NCI-H1694 (cell line): ENCODE results near the gene FLT3.
"Not testable (repeated sequence)": the region's sequence is repeated elsewhere in the genome, so short reads cannot be mapped to it uniquely, and the experiment has no call there.

Experiments
- DNase-seq: peaks from one replicate; lab custom pipeline; 2025; lab: John Stamatoyannopoulos, UW

The FLT3 gene

DNA sequence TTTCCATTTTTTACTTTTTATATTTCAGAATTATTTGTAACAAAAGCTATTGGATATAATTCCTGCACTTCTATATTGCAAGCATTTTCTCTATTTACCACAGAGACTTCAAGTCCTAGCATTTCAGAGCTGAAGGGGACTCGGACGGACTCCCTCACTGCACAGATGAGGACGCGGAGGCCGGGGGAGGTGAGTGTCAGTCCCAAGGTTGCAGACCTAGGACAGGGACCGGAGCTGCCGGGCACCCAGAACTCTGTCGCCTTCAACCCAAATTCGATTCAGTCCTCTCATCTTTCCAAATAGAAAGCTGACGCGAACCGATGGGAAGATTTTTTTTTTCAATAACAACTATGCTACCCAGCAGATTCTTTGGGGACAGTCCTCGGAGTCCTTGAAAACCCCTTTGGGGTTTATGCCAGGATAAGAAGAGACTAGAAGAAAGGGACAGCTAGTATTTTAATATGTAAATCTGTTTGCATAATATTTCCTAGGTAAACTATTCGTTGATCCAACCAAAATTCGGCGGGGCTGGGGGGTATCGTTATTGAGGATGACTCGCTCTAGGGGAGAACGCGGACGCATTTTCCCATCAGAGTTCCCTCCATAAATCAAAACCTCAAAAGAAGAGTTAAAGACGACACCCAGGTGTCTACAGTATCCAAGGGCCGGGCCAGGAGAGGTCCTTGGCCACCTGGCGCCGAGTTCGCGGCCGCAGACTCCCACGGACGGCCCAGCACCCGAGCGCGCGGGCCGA lies 803 bp downstream of the FLT3 start:
- DNase-seq, result no peak

- no peak for DNase-seq
Observed at GRCh38 chr13:28097503-28097902, 2.9 kb downstream of the FLT3 start.

DNA sequence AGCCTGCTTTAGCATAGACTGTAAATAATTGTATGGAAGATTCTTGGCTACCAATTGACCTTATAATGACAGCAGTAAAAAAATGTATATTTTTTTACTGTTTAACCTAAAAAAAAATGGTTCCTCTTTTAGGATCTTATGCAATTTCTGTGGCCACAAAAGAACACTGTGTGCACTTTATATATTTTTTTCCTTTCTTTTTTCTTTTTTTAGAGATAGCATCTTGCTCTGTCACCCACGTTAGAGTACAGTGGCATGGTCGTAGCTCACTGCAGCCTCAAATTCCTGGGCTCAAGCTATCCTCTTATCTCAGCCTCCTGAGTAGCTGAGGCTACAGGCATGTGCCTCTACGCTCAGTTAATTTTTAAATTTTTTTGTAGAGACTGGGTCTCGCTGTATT lies 6.1 kb downstream of the FLT3 start:
- DNase-seq, result no peak

DNA sequence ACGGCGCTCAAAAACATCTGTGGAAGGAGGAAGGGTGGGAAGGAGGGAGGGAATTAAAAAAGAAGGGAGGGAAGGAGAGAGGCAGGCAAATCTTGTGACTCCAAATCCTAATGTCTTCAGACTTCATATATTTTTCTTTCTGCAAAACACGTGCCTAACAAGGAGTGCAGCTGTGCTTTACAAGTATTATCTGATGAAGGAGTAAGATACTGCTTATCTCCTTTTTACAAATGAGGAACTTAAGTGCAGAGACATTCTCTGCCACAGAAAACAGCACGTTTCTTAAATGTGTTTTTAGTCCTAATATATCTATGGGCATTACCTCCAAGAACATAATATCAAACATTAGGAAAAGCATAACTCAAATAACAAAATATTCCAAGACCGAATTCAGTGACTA lies 6.5 kb downstream of the FLT3 start:
- DNase-seq, result no peak

DNA sequence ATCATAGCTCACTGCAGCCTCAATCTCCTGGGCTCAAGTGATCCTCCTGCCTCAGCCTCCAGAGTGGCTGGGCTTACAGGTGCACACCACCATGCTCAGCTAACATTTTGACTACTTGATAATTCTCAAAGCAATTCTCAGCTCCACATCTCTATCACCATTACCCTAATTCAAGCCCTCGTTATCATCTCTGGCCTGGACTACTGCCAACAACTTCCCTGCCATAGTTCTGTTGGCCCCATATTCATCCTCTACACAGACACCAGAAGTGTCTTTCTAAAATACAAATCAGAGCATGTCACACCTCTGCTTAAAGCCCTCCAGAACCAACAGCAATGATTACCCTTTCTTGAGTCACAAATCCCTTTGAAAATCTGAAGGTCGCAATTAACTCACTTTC lies 7.9 kb downstream of the FLT3 start:
- DNase-seq, result no peak

- no peak for DNase-seq
Observed at GRCh38 chr13:28089065-28089464, 11.3 kb downstream of the FLT3 start.

- DNase-seq, result not testable (repeated sequence)
Observed at GRCh38 chr13:28077820-28078219, 22.6 kb downstream of the FLT3 start.

GRCh38 chr13:28077231-28077630 lies 23.1 kb downstream of the FLT3 start:
- no peak for DNase-seq

DNA sequence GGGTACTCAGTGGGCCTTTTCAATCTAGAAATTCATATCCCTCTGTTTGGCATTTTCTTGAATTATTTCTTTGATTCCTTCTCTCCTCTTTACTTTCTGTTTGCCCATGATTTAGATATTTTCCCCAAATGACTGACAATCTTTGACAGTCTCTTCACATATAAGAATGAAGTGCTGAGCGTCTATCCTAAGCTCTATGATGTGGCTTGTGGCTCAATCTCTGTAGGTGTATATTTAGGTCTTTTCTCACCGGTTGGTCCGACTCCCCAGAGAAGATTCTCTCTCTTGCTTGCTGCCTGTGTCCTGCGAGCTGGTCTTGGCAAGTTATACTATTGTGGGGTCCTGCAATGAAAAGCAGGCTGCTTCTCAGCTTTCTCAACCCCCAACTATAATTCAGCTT lies 29.0 kb downstream of the FLT3 start:
- DNase-seq, result no peak

- DNase-seq, result no peak
Observed at GRCh38 chr13:28067491-28067890, 32.9 kb downstream of the FLT3 start.

DNA sequence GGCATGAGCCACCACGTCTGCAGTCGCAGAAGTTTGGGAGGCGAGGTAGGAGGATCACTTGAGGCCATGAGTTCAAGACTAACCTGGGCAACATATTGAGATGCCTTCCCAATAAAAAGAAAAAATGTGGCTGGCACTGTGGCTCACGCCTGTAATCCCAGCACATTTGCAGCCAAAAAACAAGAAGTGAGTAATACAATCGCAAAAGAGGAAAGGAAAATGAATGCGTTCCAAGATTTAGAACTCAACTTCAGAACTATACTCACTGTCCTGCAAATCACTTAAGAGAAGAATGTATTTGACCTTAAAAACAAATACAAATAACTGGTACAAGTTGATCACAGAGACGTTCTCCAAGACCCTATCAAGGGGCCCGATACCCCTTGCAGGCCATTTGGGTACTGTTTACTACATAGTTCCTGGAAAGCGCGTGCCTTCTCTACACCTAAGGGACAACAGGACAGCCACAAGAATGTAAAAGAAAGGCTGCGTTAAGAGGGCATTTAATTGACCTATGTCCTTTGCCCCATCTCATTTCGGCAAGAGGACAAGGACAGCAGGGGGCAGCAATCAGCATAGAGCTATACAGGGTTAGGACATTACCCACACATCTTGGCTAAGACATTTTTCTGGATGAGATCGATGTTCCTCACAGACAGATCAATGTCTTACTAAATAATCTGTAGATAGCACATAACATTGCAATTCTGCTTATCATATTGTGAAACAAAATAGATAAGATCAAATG lies 41.3 kb downstream of the FLT3 start:
- DNase-seq, result no peak

GRCh38 chr13:28056970-28057712 lies 43.2 kb downstream of the FLT3 start:
- DNase-seq, result no peak

DNA sequence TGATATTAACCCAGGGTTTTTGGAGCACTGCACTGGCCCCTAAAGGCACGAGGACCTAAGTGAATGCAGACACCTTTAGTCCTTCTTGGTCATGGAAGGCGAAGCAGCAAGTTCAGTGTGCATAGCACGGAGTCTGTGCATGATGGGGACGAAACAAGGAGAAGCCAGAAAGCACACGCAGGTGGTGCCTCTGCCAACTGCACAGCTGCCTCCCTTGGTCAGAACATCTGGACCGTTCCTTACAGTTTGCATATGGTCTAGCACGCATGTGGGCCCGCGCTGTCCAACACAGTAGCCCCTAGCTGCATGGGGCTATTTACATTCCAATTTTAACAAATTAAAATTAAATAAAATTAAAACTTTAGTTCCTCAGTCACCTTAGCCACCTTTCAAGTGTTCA lies 44.0 kb downstream of the FLT3 start:
- DNase-seq, result no peak

GRCh38 chr13:28055357-28055756 lies 45.0 kb downstream of the FLT3 start:
- no peak for DNase-seq

DNA sequence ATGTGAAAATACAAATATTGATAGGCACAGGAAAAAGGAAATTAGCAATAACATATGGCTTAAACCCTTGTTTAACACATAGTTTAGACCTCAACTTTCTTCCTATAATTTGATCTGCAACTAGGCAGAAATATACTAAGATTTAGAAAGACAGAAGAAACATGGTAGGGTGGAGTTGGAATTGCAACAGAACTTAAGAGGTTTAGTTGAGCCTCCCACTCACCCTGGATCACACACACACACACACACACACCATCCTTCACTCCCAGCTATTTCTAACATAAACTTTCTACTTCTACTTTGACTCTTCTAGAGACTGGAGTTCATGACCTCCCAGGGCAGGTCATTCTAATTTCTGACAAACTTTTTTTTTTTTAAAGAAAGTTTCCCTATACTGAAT lies 47.4 kb downstream of the FLT3 start:
- no peak for DNase-seq

GRCh38 chr13:28049880-28050875 lies 50.2 kb downstream of the FLT3 start:
- DNase-seq, result no peak

DNA sequence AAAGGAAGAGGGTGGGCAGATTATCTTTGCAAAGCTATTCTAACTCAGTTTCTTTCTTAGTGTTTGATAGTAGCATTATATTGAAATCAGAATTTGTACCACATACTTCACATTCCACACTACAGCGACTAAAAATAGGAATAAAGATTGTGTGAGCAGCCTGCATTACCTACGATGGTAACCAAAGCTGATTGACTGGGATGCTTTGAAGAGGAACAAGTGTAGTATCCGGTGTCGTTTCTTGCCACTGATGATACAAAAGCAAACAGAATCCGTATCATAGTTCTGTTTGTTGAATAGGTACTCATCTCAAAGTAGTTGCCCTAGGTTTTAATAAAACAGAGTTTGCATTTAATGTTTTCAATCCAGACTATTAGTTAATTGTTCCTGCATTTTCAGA lies 51.2 kb downstream of the FLT3 start:
- no peak for DNase-seq

GRCh38 chr13:28048768-28049167 lies 51.6 kb downstream of the FLT3 start:
- no peak for DNase-seq

GRCh38 chr13:28047757-28048388 lies 52.5 kb downstream of the FLT3 start:
- DNase-seq, result no peak

GRCh38 chr13:28046981-28047380 lies 53.4 kb downstream of the FLT3 start:
- no peak for DNase-seq

- DNase-seq, result no peak
Observed at GRCh38 chr13:28045861-28046260, 54.5 kb downstream of the FLT3 start.
